Thyroid gland (tissue), 4 donors: ENCODE data around the gene LPIN3.

Experiments used
- CTCF ChIP-seq, 6 experiments: fragments of 200-600 bp in 3 of 6; fragments of 450-650 bp in 3 of 6; sonication (generic) in 3 of 6; IDR thresholded peaks; one replicate each; pipeline ENCODE4 v1.5.1; 2016 to 2019; ENCODE audit warnings: antibody characterized with exemption in 6 of 6, mild to moderate bottlenecking in 2 of 6, inconsistent platforms in 1 of 6, moderate library complexity in 1 of 6
- POLR2A ChIP-seq, 2 donors: fragments of 450-650 bp; IDR thresholded peaks; one replicate each; pipeline ENCODE4 v1.6.1; 2017; ENCODE audit warnings: antibody characterized with exemption in 2 of 2, mild to moderate bottlenecking in 2 of 2, moderate library complexity in 1 of 2

GRCh38 chr20:41394931-41395666 is 54.5 kb downstream of the LPIN3 start:
- TF ChIP-seq CTCF (IDR thresholded peaks at IDR 0.05) = no peak
- TF ChIP-seq POLR2A (IDR thresholded peaks at IDR 0.05) = no peak
